SU-DHL-6 (cell line): ENCODE measurements around the gene CENPO.

Source experiments
- H2AFZ ChIP-seq: fragments of 200-600 bp; sonication (generic); 2 replicates; pipeline ENCODE4 v1.6.1; 2014; ENCODE audit warnings: low read depth, mild to moderate bottlenecking, moderate library complexity, mixed read lengths, antibody characterized with exemption, low read length; ENCODE audit not compliant: severe bottlenecking
- H3F3A ChIP-seq: fragments of 200-600 bp; shearing (Covaris generic); 2 replicates; pipeline ENCODE4 v1.6.0; 2016; ENCODE audit warnings: antibody characterized with exemption, mild to moderate bottlenecking; ENCODE audit not compliant: insufficient read depth
- H3K27ac ChIP-seq: fragments of 200-600 bp; sonication (generic); 2 replicates; pipeline ENCODE4 v1.5.1; 2016; ENCODE audit warnings: low read depth, mild to moderate bottlenecking, low read length, moderate library complexity, mixed read lengths
- H3K27me3 ChIP-seq: fragments of 200-600 bp; sonication (generic), shearing (Covaris generic); 2 replicates; pipeline ENCODE4 v1.6.0; 2014; ENCODE audit warnings: mild to moderate bottlenecking, low read length
- H3K36me3 ChIP-seq: fragments of 200-600 bp; sonication (generic); 2 replicates; pipeline ENCODE4 v1.6.1; 2014; ENCODE audit warnings: mild to moderate bottlenecking, low read length, mixed read lengths
- H3K4me2 ChIP-seq: fragments of 300-600, 200-600 bp; shearing (Covaris generic), sonication (generic); 2 replicates; pipeline ENCODE4 v1.6.0; 2014; ENCODE audit warnings: low read length, low read depth, mild to moderate bottlenecking; ENCODE audit not compliant: poor library complexity, severe bottlenecking
- H3K4me3 ChIP-seq: fragments of 200-600 bp; sonication (generic); 2 replicates; pipeline ENCODE4 v1.5.1; 2014; ENCODE audit warnings: antibody characterized with exemption, low read length, mild to moderate bottlenecking, mixed read lengths; ENCODE audit not compliant: insufficient read depth, poor library complexity, severe bottlenecking
- H3K79me2 ChIP-seq: fragments of 200-600 bp; sonication (generic); 2 replicates; pipeline ENCODE4 v1.6.1; 2014; ENCODE audit warnings: mild to moderate bottlenecking, low read length, moderate library complexity; ENCODE audit not compliant: insufficient read depth
- H3K9ac ChIP-seq: fragments of 200-600 bp; sonication (generic); 2 replicates; pipeline ENCODE4 v1.7.0; 2014; ENCODE audit warnings: mild to moderate bottlenecking, low read length
- H3K9me2 ChIP-seq: fragments of 200-600 bp; sonication (generic); replicated peaks from 2 replicates; pipeline ENCODE4 v1.6.1; 2014; ENCODE audit warnings: low read length; ENCODE audit not compliant: insufficient read depth
- H3K9me3 ChIP-seq: fragments of 200-600 bp; sonication (generic); 2 replicates; pipeline ENCODE4 v1.6.1; 2014; ENCODE audit warnings: low read length, mixed read lengths; ENCODE audit not compliant: insufficient read depth
- H4K20me1 ChIP-seq: fragments of 200-600 bp; sonication (generic); 2 replicates; pipeline ENCODE4 v1.6.1; 2014; ENCODE audit warnings: low read depth, mild to moderate bottlenecking, antibody characterized with exemption, low read length, moderate library complexity, mixed read lengths
- CTCF ChIP-seq: fragments of 200-600 bp; sonication (generic); IDR thresholded peaks from one replicate; pipeline ENCODE4 v1.5.1; 2017; ENCODE audit warnings: antibody characterized with exemption, mild to moderate bottlenecking, low read length, moderate library complexity; ENCODE audit not compliant: insufficient read depth, poor library complexity, severe bottlenecking
- EZH2phosphoT487 ChIP-seq: fragments of 200-600 bp; sonication (generic), shearing (Covaris generic); conservative IDR thresholded peaks from 2 replicates; pipeline ENCODE4 v1.6.1; 2018; ENCODE audit warnings: mild to moderate bottlenecking, antibody characterized with exemption, low read length, moderate library complexity, mixed read lengths

Gene CENPO

GRCh38 chr2:24824071-24824588 is 30.9 kb downstream of the CENPO start:
- Histone ChIP-seq H3K27me3 (no peaks in the 10 kb centered on the region), H4K20me1 (no peaks in the 10 kb centered on the region; the same call in 1 of the 2 replicates), H3K9me3 (no peaks in the 10 kb centered on the region), H3K9ac (no peak overlapping the region), H3K27ac (no peak overlapping the region), H3K79me2 (no peaks in the 10 kb centered on the region), H3K4me2 (no peak overlapping the region), H3K36me3 (0 out of 2 replicates have a peak, but pooled peaks cover 3% of the 10 kb centered on the region), H3K4me3 (no peak overlapping the region), H2AFZ (no peak overlapping the region), H3F3A (peaks cover 9% of the 10 kb centered on the region; the same call in 1 of the 2 replicates), H3K9me2 (no peaks in the 10 kb centered on the region)
- TF ChIP-seq CTCF, result no peak
- TF ChIP-seq EZH2phosphoT487, result no peak

GRCh38 chr2:24824966-24825882 is 32.0 kb downstream of the CENPO start:
- Histone ChIP-seq H3K4me3 (no peak overlapping the region), H3K27ac (no peak overlapping the region), H3K4me2 (no peak overlapping the region), H3K9me2 (no peaks in the 10 kb centered on the region), H2AFZ (no peak overlapping the region), H3K79me2 (no peaks in the 10 kb centered on the region), H3K27me3 (no peaks in the 10 kb centered on the region), H3K36me3 (no peaks in the 10 kb centered on the region), H3F3A (peaks cover 6% of the 10 kb centered on the region; the same call in 1 of the 2 replicates), H3K9ac (no peak overlapping the region), H4K20me1 (no peaks in the 10 kb centered on the region; the same call in 1 of the 2 replicates), H3K9me3 (no peaks in the 10 kb centered on the region)
- TF ChIP-seq EZH2phosphoT487 (no peak), CTCF (peak; percentile 36)

- no peaks in the 10 kb centered on the region; the same call in 1 of the 2 replicates for H4K20me1 ChIP-seq
- no peaks in the 10 kb centered on the region for H3K79me2 ChIP-seq
- H3K9me2 ChIP-seq, result no peaks in the 10 kb centered on the region
- H3K27me3 ChIP-seq, result no peaks in the 10 kb centered on the region
- no peak overlapping the region for H2AFZ ChIP-seq
- no peak overlapping the region for H3K9ac ChIP-seq
- no peak overlapping the region for H3K4me3 ChIP-seq
- H3K27ac ChIP-seq, result no peak overlapping the region
- H3F3A ChIP-seq, result peaks cover 6% of the 10 kb centered on the region; the same call in 1 of the 2 replicates
- no peak overlapping the region for H3K4me2 ChIP-seq
- H3K36me3 ChIP-seq, result no peaks in the 10 kb centered on the region
- H3K9me3 ChIP-seq, result no peaks in the 10 kb centered on the region
- no peak for TF ChIP-seq CTCF
- TF ChIP-seq EZH2phosphoT487, result no peak
These were observed 32.9 kb downstream of the CENPO start for GRCh38 chr2:24825883-24826772.
